Measurements from ENCODE around the gene AFM. TPM values are rescaled to one million over a fixed set of nuclear protein-coding genes. Genes with fewer than 3 reads are reported as not detected.
A peak's percentile ranks its signal among the peaks of the same experiment; 100 is the strongest.

The AFM gene
- total and polyA plus RNA-seq, 2 of the 13 experiments (the other 11 are each of a cell fraction or from before 2014, with no cell fraction given): 0.13 to 1.8 TPM

GRCh38 chr4:73452953-73453700 lies 28.4 kb upstream of the AFM start (continued):
- TF ChIP-seq NKX3-1 (CRISPR knock-in tag; IDR thresholded peaks at IDR 0.05) (0 out of 2 replicates have a peak, but pooled peaks have one; percentile 4), ZNF143 (CRISPR knock-in tag; IDR thresholded peaks at IDR 0.05) (no peak), ZNF781 (CRISPR knock-in tag; IDR thresholded peaks at IDR 0.05; ENCODE audit: borderline replicate concordance, not compliant biosample characterization) (peak; percentile 22), PHF8 (CRISPR knock-in tag; IDR thresholded peaks at IDR 0.05) (0 out of 2 replicates have a peak, but pooled peaks have one; percentile 17), POLR2AphosphoS5 (IDR thresholded peaks at IDR 0.05; ENCODE audit: low read depth, low read length) (peak; percentile 79), ZSCAN21 (CRISPR knock-in tag; IDR thresholded peaks at IDR 0.05; ENCODE audit: borderline replicate concordance) (no peak), NFRKB (IDR thresholded peaks at IDR 0.05) (no peak), ZNF713 (CRISPR knock-in tag; IDR thresholded peaks at IDR 0.05) (no peak), TGIF2 (CRISPR knock-in tag; IDR thresholded peaks at IDR 0.05) (no peak), SCMH1 (CRISPR knock-in tag; IDR thresholded peaks at IDR 0.05; ENCODE audit: borderline replicate concordance) (no peak), ZFP1 (CRISPR knock-in tag; IDR thresholded peaks at IDR 0.05) (no peak), ZNF589 (CRISPR knock-in tag; conservative IDR thresholded peaks at IDR 0.05) (0 out of 2 replicates have a peak, but pooled peaks have one; percentile 25), NFE2L1 (CRISPR knock-in tag; IDR thresholded peaks at IDR 0.05; ENCODE audit: borderline replicate concordance) (no peak), ZNF441 (CRISPR knock-in tag; IDR thresholded peaks at IDR 0.05; ENCODE audit: borderline replicate concordance) (no peak), ZNF431 (CRISPR knock-in tag; IDR thresholded peaks at IDR 0.05; ENCODE audit: borderline replicate concordance, low read depth) (no peak), SALL2 (CRISPR knock-in tag; IDR thresholded peaks at IDR 0.05) (no peak), ZFP82 (CRISPR knock-in tag; IDR thresholded peaks at IDR 0.05; ENCODE audit: borderline replicate concordance) (peak; percentile 32; the same call in 1 of the 2 replicates), ZSCAN31 (CRISPR knock-in tag; IDR thresholded peaks at IDR 0.05; ENCODE audit: low read depth) (no peak), EZH2 (conservative IDR thresholded peaks at IDR 0.05; ENCODE audit: low read depth, low read length) (no peak), SRSF9 (IDR thresholded peaks at IDR 0.05; ENCODE audit: borderline replicate concordance, insufficient read depth, low read depth, low read length, poor library complexity, severe bottlenecking) (no peak), MTF1 (CRISPR knock-in tag; IDR thresholded peaks at IDR 0.05) (peak; percentile 32; the same call in 1 of the 2 replicates), ZNF382 (CRISPR knock-in tag; IDR thresholded peaks at IDR 0.05; ENCODE audit: borderline replicate concordance) (no peak), MED8 (CRISPR knock-in tag; IDR thresholded peaks at IDR 0.05; ENCODE audit: insufficient replicate concordance) (no peak), ATF5 (CRISPR knock-in tag; IDR thresholded peaks at IDR 0.05; ENCODE audit: low read depth) (no peak), ELF4 (CRISPR knock-in tag; IDR thresholded peaks at IDR 0.05; ENCODE audit: borderline replicate concordance) (no peak), ZNF343 (CRISPR knock-in tag; IDR thresholded peaks at IDR 0.05) (no peak), HIC2 (CRISPR knock-in tag; IDR thresholded peaks at IDR 0.05; ENCODE audit: low read depth) (no peak)
- TF ChIP-seq, protein P1, sequence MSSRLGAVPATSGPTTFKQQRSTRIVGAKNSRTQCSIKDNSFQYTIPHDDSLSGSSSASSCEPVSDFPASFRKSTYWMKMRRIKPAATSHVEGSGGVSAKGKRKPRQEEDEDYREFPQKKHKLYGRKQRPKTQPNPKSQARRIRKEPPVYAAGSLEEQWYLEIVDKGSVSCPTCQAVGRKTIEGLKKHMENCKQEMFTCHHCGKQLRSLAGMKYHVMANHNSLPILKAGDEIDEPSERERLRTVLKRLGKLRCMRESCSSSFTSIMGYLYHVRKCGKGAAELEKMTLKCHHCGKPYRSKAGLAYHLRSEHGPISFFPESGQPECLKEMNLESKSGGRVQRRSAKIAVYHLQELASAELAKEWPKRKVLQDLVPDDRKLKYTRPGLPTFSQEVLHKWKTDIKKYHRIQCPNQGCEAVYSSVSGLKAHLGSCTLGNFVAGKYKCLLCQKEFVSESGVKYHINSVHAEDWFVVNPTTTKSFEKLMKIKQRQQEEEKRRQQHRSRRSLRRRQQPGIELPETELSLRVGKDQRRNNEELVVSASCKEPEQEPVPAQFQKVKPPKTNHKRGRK (CRISPR knock-in tag; IDR thresholded peaks at IDR 0.05): no peak
